NCI-H128 (cell line): Measurements from ENCODE around the gene FASN.

Source experiments
- DNase-seq: peaks from one replicate; lab custom pipeline; 2025; ENCODE audit not compliant: unreplicated experiment; lab: John Stamatoyannopoulos, UW

The FASN gene

GRCh38 chr17:82103553-82104451, 5.8 kb upstream of the FASN start:
- no peak for DNase-seq

GRCh38 chr17:82101767-82102679, 4.0 kb upstream of the FASN start:
- DNase-seq, result no peak

DNA sequence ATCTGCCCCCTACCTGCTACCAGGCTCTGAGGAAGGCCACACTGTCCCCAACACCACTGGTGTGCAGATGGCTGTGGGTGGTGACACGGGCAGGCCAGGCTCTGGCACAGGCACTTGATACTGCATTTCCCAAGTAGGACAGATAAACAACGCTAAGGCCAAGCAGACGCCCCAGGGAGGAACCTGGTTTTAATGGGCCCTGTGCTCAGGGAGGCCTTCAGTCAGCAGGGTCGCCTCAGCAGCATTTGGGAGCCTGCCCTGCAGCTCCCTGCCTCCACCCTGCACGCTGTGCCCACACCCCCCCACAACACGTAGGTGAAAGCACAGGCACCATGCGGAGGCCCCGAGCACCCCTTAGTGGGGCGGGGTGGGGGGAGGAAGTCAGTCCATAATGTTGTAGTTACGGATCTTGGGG, 3.3 kb upstream of the FASN start:
- no peak for DNase-seq

DNA sequence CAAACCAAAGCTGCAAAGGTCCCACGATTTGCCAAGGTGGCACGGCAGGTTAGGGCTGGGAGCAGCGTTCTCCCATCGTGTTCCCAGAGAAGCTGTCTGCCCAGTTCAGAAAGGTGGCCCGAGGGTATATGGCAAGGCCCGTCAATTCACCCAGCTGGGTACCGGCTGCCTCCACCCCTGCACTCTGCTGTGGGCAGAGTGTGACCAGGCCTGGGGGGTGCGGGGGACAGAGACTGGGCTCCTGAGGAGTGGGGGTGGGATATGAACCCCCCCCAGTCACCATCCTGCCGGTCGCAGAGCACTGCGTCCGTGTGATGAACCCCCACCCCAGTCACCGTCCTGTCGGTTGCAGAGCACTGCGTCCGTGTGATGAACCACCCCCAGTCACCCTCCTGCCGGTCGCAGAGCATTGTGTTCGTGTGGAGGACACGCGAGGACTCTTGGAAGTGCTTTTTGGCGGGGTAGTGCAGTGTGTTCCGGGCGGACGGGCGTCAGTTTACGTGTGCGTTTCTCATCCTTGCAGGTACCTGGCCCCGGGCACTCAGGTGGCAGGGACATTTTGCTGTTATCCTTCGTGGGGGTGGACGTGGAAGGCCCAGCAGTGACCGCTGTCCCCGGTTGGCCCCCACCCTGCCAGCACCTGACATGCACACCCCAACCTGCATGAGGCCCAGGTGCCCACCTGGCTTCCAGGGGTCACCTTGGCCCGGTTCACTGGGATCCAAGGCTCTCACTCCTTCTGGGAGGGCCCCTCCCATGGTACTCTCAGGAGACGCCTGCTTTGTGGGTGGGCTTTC, 2.7 kb upstream of the FASN start:
- DNase-seq, result no peak

DNA sequence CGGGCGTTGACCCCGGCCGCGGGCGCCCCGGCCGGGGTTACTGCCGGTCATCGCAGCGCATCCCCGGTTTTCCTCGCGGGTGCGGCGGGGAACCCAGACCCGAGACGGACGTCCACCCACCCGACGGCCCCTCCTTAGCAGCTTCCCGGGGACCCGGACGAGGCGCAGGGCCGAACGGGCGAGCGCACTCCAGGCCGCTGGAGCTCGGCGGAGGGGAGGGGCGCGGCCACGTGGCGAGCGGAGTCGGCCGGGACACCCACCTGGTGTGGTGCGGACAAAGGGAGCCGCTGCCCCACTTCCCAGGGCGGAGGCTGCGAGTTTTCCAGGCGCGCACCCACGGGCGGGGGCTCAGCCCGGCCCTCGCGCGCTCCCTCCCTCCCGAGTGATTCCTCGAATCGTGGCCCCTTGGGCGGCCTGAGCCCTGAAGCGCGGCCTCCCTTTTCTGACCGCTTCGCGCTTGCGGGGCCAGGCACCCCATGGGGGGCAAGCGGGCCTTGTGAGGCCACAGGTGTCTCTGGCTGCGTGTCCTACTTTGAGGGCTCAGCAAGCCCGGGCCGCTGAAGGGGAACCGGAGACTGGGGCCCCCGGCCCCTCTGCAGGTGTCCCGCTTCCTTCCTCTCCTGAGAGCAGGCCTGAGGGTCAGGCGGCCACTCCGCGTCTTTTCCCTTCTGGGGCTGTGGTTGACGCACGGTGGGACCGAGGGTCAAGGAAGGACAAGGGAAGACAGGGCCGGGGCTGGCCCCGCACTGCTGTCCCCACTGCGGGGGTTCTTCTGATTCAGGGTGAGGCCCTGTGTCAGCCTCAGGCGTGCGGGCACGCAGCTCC, 1.1 kb upstream of the FASN start:
- DNase-seq, result no peak

- DNase-seq, result no peak
Measured at GRCh38 chr17:82097919-82098168, 192 bp downstream of the FASN start.

DNA sequence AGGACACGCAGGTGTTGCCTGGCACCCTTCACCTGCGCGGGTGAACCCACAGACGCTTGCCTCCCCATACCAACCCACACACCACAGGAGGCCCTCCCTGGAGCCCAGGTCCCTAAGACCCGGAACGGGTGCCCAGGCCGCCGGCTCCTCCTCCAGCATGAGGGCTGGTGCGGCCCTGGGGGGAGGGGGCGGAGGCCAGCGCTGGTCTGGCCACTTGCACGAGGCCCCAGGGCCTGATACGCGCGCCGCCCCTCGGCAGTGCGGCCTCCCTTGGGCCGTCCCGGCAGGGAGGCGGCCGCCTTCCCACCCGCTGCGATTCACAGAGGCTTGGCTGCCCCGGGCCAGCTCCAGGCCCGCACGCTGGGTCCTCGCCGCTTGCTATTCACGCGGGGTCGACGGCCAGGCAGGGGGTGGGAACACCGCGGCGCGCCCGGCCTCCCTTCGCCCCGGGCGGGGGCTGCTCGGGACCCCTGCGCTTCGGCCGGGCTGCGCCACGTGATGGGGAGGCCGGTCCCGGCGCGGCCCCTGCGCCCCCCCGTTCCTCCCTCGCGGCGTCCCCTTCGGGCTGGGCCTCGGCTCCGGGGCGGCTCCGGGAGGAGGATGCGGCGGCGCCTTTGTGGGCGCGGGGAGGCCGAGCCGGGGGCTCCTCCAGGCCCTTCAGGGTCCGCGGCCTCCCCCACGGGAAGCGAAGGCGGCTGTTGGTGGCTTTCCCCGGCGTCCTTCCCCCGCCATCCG, 685 bp downstream of the FASN start:
- DNase-seq, result no peak

DNA sequence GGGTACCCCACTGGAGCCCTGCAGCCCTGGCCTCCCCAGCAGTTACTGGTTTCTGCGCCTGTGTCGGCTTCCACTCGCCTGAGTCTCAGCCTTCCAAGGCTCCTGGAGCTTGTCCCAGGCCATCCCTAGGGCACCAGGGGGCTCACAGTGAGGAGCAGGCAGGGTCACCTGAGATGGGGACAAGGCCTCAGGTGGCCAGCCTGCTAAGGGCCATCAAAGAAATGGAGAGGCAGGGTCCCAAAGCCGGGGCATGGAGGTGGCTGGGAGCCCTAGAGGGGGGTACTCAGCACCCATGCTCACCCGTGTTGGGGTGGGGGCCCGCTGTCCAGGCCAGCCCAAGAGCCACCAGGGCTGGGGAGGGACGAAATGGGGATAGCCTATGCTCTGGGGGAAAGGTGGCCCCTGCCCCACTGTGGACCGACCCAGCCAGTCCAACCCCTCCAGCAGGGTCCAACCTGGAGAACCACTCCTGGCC, 1.3 kb downstream of the FASN start:
- no peak for DNase-seq

GRCh38 chr17:82095777-82096708, 2.0 kb downstream of the FASN start:
- no peak for DNase-seq

- no peak for DNase-seq
Measured at GRCh38 chr17:82094931-82095776, 2.9 kb downstream of the FASN start.

- DNase-seq, result no peak
Measured at GRCh38 chr17:82092995-82093751, 4.9 kb downstream of the FASN start.

GRCh38 chr17:82092628-82092994, 5.4 kb downstream of the FASN start:
- DNase-seq, result no peak

DNA sequence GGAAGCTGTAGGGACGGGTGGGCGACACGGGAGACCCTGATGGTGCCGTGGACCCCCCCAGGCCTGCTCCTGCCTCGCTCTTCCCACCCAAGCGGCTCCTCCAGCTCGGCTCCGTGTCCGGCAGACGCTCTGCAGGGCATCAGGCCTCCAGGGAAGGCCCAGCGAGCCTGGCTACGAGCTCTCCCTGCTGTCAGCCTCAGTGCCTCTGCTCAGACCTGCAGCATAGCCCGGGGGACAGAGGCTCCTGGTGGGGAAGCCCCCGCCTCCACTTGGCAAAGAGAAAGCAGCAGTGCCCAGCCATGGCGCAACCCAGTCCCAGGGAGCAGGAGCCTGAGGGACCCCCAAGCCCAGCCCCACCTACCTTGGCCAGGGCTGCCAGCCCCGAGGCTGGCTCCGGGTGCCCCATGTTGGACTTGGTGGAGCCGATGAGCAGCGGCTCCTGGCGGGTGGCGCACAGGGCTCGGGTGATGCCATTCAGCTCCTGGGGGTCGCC, 5.9 kb downstream of the FASN start:
- no peak for DNase-seq

GRCh38 chr17:82091264-82092066, 6.6 kb downstream of the FASN start:
- no peak for DNase-seq

DNA sequence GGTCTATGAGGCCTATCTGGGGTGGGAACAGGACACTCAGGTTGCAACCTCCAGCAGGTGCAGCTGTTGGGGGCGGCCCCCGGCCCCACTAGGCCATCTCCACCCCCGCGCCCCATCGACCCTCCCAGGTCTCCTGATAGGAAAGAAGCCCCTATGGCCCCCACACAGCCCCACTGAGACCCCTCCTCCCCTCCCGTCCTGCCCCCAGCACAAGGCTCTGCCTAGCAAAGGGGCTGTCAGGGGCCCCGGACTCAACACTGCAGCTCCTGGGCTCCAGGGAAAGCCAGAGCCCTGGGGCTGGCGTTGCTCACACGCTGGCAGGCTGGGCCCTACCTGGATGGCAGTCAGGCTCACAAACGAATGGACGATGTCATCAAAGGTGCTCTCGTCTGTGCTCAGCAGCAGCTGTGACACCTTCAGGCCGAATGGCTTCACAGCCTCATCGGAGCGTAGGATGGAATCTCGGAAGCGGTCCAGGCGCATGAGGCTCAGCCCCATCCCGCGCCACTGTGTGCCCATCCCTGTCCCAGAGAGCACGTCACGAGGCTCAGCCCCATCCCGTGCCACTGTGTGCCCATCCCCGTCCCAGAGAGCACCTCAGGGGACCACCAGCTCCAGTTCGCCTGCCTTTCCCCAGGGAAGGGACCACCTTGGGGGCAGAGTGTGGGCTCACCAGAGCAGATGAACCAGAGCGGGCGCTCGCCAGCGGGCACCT, 7.3 kb downstream of the FASN start:
- no peak for DNase-seq
